ENCODE data around the gene EPO. TPM values are rescaled to one million over a fixed set of nuclear protein-coding genes. Genes with fewer than 3 reads are reported as not detected.

The EPO gene
- total RNA-seq, 1 donor from 2014 or later = 0.22 TPM

- Mint-ChIP-seq H3K4me1 (ENCODE audit: unreplicated experiment) (peaks cover 21% of the 10 kb centered on the region), H3K4me3 (peak overlapping the region; percentile 11), H3K9me3 (no peaks in the 10 kb centered on the region), H3K27ac (no peak overlapping the region), H3K36me3 (peaks cover 4% of the 10 kb centered on the region), H3K27me3 (no peaks in the 10 kb centered on the region)
- no peak for DNase-seq (ENCODE audit: extremely low spot score, unreplicated experiment)
- TF ChIP-seq CTCF (conservative IDR thresholded peaks at IDR 0.05) = no peak
These were observed 31.9 kb upstream of the EPO start for GRCh38 chr7:100688326-100688860.

GRCh38 chr7:100689230-100690135, 30.8 kb upstream of the EPO start:
- no peaks in the 10 kb centered on the region for H3K27me3 Mint-ChIP-seq
- no peaks in the 10 kb centered on the region for H3K9me3 Mint-ChIP-seq
- no peak for DNase-seq (ENCODE audit: extremely low spot score, unreplicated experiment)
- no peak overlapping the region for H3K27ac Mint-ChIP-seq
- H3K4me3 Mint-ChIP-seq = no peak overlapping the region
- H3K36me3 Mint-ChIP-seq = peaks cover 4% of the 10 kb centered on the region
- H3K4me1 Mint-ChIP-seq (ENCODE audit: unreplicated experiment) = peaks cover 21% of the 10 kb centered on the region
- no peak for TF ChIP-seq CTCF (conservative IDR thresholded peaks at IDR 0.05)

- peaks cover 3% of the 10 kb centered on the region for H3K27me3 Mint-ChIP-seq
These were observed 28.3 kb upstream of the EPO start for GRCh38 chr7:100691676-100692577.

GRCh38 chr7:100692578-100692961, 27.7 kb upstream of the EPO start:
- peaks cover 3% of the 10 kb centered on the region for H3K27me3 Mint-ChIP-seq
- peaks cover 4% of the 10 kb centered on the region for H3K36me3 Mint-ChIP-seq
- TF ChIP-seq CTCF (conservative IDR thresholded peaks at IDR 0.05) = no peak
- H3K4me3 Mint-ChIP-seq = peak overlapping the region; percentile 94
- peaks cover 21% of the 10 kb centered on the region for H3K4me1 Mint-ChIP-seq (ENCODE audit: unreplicated experiment)
- no peaks in the 10 kb centered on the region for H3K9me3 Mint-ChIP-seq
- H3K27ac Mint-ChIP-seq = peak overlapping the region; percentile 93
- no peak for DNase-seq (ENCODE audit: extremely low spot score, unreplicated experiment)

More at GRCh38 chr7:100691676-100692577, 28.3 kb upstream of the EPO start:
- H3K36me3 Mint-ChIP-seq = peaks cover 4% of the 10 kb centered on the region
- peak overlapping the region; percentile 93 for H3K27ac Mint-ChIP-seq
- peak; percentile 95 for TF ChIP-seq CTCF (conservative IDR thresholded peaks at IDR 0.05)
- H3K4me3 Mint-ChIP-seq = peak overlapping the region; percentile 94
- H3K4me1 Mint-ChIP-seq (ENCODE audit: unreplicated experiment) = peaks cover 21% of the 10 kb centered on the region
- no peak for DNase-seq (ENCODE audit: extremely low spot score, unreplicated experiment)
- H3K9me3 Mint-ChIP-seq = no peaks in the 10 kb centered on the region

GRCh38 chr7:100693312-100694097, 26.8 kb upstream of the EPO start:
- no peaks in the 10 kb centered on the region for H3K9me3 Mint-ChIP-seq
- no peak for DNase-seq (ENCODE audit: extremely low spot score, unreplicated experiment)
- no peak for TF ChIP-seq CTCF (conservative IDR thresholded peaks at IDR 0.05)
- H3K4me3 Mint-ChIP-seq = peak overlapping the region; percentile 94
- peak overlapping the region; percentile 93 for H3K27ac Mint-ChIP-seq
- H3K4me1 Mint-ChIP-seq (ENCODE audit: unreplicated experiment) = peaks cover 21% of the 10 kb centered on the region
- peaks cover 5% of the 10 kb centered on the region for H3K27me3 Mint-ChIP-seq
- H3K36me3 Mint-ChIP-seq = peaks cover 4% of the 10 kb centered on the region
